Activated T-helper 2 cell treated with anti-CD3 and anti-CD28 coated beads, Interferon-gamma antibody, Interleukin-2, Interleukin-4, amounts not matched to agents 10 μg/mL and 5 μg/mL and 100 μg/mL, durations not matched to agents 14 hours and 24 hours and 36 hours (primary cell): Measurements from ENCODE around the gene ZNF664. TPM values are rescaled to one million over a fixed set of nuclear protein-coding genes. Genes with fewer than 3 reads are reported as not detected.

Experiments
- DNase-seq: peaks from one replicate; pipeline ENCODE4 v3.0.0; 2021; ENCODE audit warnings: low spot score
- H3K27ac Mint-ChIP-seq: one replicate; pipeline ENCODE4 v1.8.0; 2021; ENCODE audit warnings: mixed read lengths
- H3K27me3 Mint-ChIP-seq: one replicate; pipeline ENCODE4 v1.8.0; 2021; ENCODE audit warnings: low read depth, mixed read lengths
- H3K36me3 Mint-ChIP-seq: one replicate; pipeline ENCODE4 v1.8.0; 2021; ENCODE audit warnings: low read depth, mixed read lengths
- H3K4me1 Mint-ChIP-seq: one replicate; pipeline ENCODE4 v1.8.0; 2021; ENCODE audit warnings: low read depth, mixed read lengths
- H3K4me3 Mint-ChIP-seq: one replicate; pipeline ENCODE4 v1.8.0; 2021; ENCODE audit warnings: low read depth, mild to moderate bottlenecking, moderate library complexity, mixed read lengths
- H3K9me3 Mint-ChIP-seq: one replicate; pipeline ENCODE4 v1.8.0; 2021; ENCODE audit warnings: mixed read lengths
- intact Hi-C: fragments of 100-400 bp; cut with micrococcal nuclease; formaldehyde crosslinking; loops from one replicate; pipeline ENCODE4 v1.15.1; 2023
- total RNA-seq: library from RNA; stranded (reverse); gene quantifications from 2 replicates; pipeline ENCODE4 v1.2.3, GENCODE V29; 2022

The ZNF664 gene
- total RNA-seq, result 63.3 and 66.2 TPM in 2 replicates

- Mint-ChIP-seq H3K27ac (peak within 1 kb of the TSS; percentile 74), H3K36me3 (peaks cover 35% of the 10 kb centered on the region), H3K9me3 (no peaks in the 10 kb centered on the region), H3K4me1 (peaks cover 29% of the 10 kb centered on the region), H3K27me3 (peaks cover 2% of the 10 kb centered on the region), H3K4me3 (peak within 1 kb of the TSS; percentile 96)
- intact Hi-C loops, result loop anchor here (5.0 kb wide), 2 partner anchors 260 to 340 kb away; partner anchors contain the start of genes ATP6V0A2, EIF2B1 and GTF2H3
- peak; percentile 91 for DNase-seq
Measured at GRCh38 chr12:123972457-123973401, at the start of gene ZNF664, which contains the start of gene CCDC92. Gene ZNF664, plus strand, starts transcription at chr12:123973215. Its CDS starts 38,930 bp downstream, at chr12:124012145. Gene CCDC92, minus strand, starts transcription at chr12:123972831. Its CDS starts 28,526 bp downstream, at chr12:123944305.

GRCh38 chr12:123923927-123924326 is 49.1 kb upstream of the ZNF664 start:
- peaks cover 19% of the 10 kb centered on the region for H3K27me3 Mint-ChIP-seq
- H3K4me1 Mint-ChIP-seq, result peaks cover 4% of the 10 kb centered on the region
- no peaks in the 10 kb centered on the region for H3K9me3 Mint-ChIP-seq
- no peak for DNase-seq
- no peaks in the 10 kb centered on the region for H3K36me3 Mint-ChIP-seq
- intact Hi-C loops, result no loop called here
- no peak overlapping the region for H3K27ac Mint-ChIP-seq
- no peak overlapping the region for H3K4me3 Mint-ChIP-seq

GRCh38 chr12:123924539-123924938 is 48.5 kb upstream of the ZNF664 start:
- H3K4me3 Mint-ChIP-seq, result no peak overlapping the region
- peaks cover 20% of the 10 kb centered on the region for H3K27me3 Mint-ChIP-seq
- H3K9me3 Mint-ChIP-seq, result no peaks in the 10 kb centered on the region
- H3K4me1 Mint-ChIP-seq, result peaks cover 4% of the 10 kb centered on the region
- DNase-seq, result no peak
- no peaks in the 10 kb centered on the region for H3K36me3 Mint-ChIP-seq
- intact Hi-C loops, result no loop called here
- no peak overlapping the region for H3K27ac Mint-ChIP-seq

- no peaks in the 10 kb centered on the region for H3K9me3 Mint-ChIP-seq
- peaks cover 26% of the 10 kb centered on the region for H3K27me3 Mint-ChIP-seq
- peaks cover 14% of the 10 kb centered on the region for H3K4me1 Mint-ChIP-seq
- H3K36me3 Mint-ChIP-seq, result no peaks in the 10 kb centered on the region
- intact Hi-C loops, result no loop called here
- no peak overlapping the region for H3K4me3 Mint-ChIP-seq
- DNase-seq, result no peak
- no peak overlapping the region for H3K27ac Mint-ChIP-seq
Measured at GRCh38 chr12:123928274-123928865, 44.6 kb upstream of the ZNF664 start.

- Mint-ChIP-seq H3K36me3 (no peaks in the 10 kb centered on the region), H3K27me3 (peaks cover 26% of the 10 kb centered on the region), H3K27ac (no peak overlapping the region), H3K4me1 (peaks cover 15% of the 10 kb centered on the region), H3K9me3 (no peaks in the 10 kb centered on the region), H3K4me3 (no peak overlapping the region)
- no peak for DNase-seq
- intact Hi-C loops, result no loop called here
Measured at GRCh38 chr12:123928897-123929296, 44.1 kb upstream of the ZNF664 start.

GRCh38 chr12:123929946-123930583 is 43.0 kb upstream of the ZNF664 start:
- H3K4me1 Mint-ChIP-seq, result peaks cover 15% of the 10 kb centered on the region
- H3K9me3 Mint-ChIP-seq, result no peaks in the 10 kb centered on the region
- H3K36me3 Mint-ChIP-seq, result no peaks in the 10 kb centered on the region
- H3K27me3 Mint-ChIP-seq, result peaks cover 18% of the 10 kb centered on the region
- no peak overlapping the region for H3K27ac Mint-ChIP-seq
- no peak for DNase-seq
- H3K4me3 Mint-ChIP-seq, result no peak overlapping the region
- intact Hi-C loops, result no loop called here

GRCh38 chr12:123931686-123932321 is 41.2 kb upstream of the ZNF664 start:
- H3K27ac Mint-ChIP-seq, result no peak overlapping the region
- peaks cover 19% of the 10 kb centered on the region for H3K4me1 Mint-ChIP-seq
- H3K27me3 Mint-ChIP-seq, result peaks cover 15% of the 10 kb centered on the region
- H3K4me3 Mint-ChIP-seq, result no peak overlapping the region
- peak; percentile 23 for DNase-seq
- H3K36me3 Mint-ChIP-seq, result peaks cover 7% of the 10 kb centered on the region
- intact Hi-C loops, result no loop called here
- no peaks in the 10 kb centered on the region for H3K9me3 Mint-ChIP-seq

- peaks cover 13% of the 10 kb centered on the region for H3K27me3 Mint-ChIP-seq
- H3K36me3 Mint-ChIP-seq, result peaks cover 11% of the 10 kb centered on the region
- H3K9me3 Mint-ChIP-seq, result no peaks in the 10 kb centered on the region
- DNase-seq, result no peak
- H3K4me1 Mint-ChIP-seq, result peaks cover 29% of the 10 kb centered on the region
- no peak overlapping the region for H3K27ac Mint-ChIP-seq
- intact Hi-C loops, result no loop called here
- H3K4me3 Mint-ChIP-seq, result no peak overlapping the region
Measured at GRCh38 chr12:123933214-123933613, 39.8 kb upstream of the ZNF664 start.

GRCh38 chr12:123934016-123934620 is 38.9 kb upstream of the ZNF664 start:
- Mint-ChIP-seq H3K4me3 (no peak overlapping the region), H3K27ac (no peak overlapping the region), H3K27me3 (peaks cover 13% of the 10 kb centered on the region), H3K9me3 (no peaks in the 10 kb centered on the region), H3K36me3 (peaks cover 11% of the 10 kb centered on the region), H3K4me1 (peaks cover 38% of the 10 kb centered on the region)
- intact Hi-C loops, result no loop called here
- DNase-seq, result no peak

- Mint-ChIP-seq H3K4me3 (no peak overlapping the region), H3K27me3 (peaks cover 12% of the 10 kb centered on the region), H3K9me3 (no peaks in the 10 kb centered on the region), H3K4me1 (peaks cover 39% of the 10 kb centered on the region), H3K27ac (no peak overlapping the region), H3K36me3 (peaks cover 11% of the 10 kb centered on the region)
- intact Hi-C loops, result no loop called here
- no peak for DNase-seq
Measured at GRCh38 chr12:123934829-123935228, 38.2 kb upstream of the ZNF664 start.

GRCh38 chr12:123935956-123936355 is 37.1 kb upstream of the ZNF664 start:
- no peak for DNase-seq
- intact Hi-C loops, result no loop called here
- Mint-ChIP-seq H3K27ac (no peak overlapping the region), H3K36me3 (peaks cover 11% of the 10 kb centered on the region), H3K27me3 (peaks cover 12% of the 10 kb centered on the region), H3K4me1 (peaks cover 39% of the 10 kb centered on the region), H3K4me3 (no peak overlapping the region), H3K9me3 (no peaks in the 10 kb centered on the region)

GRCh38 chr12:123936471-123936870 is 36.5 kb upstream of the ZNF664 start:
- H3K9me3 Mint-ChIP-seq, result no peaks in the 10 kb centered on the region
- no peak overlapping the region for H3K27ac Mint-ChIP-seq
- no peak for DNase-seq
- H3K4me3 Mint-ChIP-seq, result peak overlapping the region; percentile 61
- peaks cover 38% of the 10 kb centered on the region for H3K4me1 Mint-ChIP-seq
- intact Hi-C loops, result no loop called here
- H3K36me3 Mint-ChIP-seq, result peaks cover 12% of the 10 kb centered on the region
- H3K27me3 Mint-ChIP-seq, result peaks cover 11% of the 10 kb centered on the region
